ENCODE results near the gene NF1.
"Not testable (repeated sequence)": the region's sequence is repeated elsewhere in the genome, so short reads cannot be mapped to it uniquely, and the experiment has no call there.

NF1 gene

GRCh38 chr17:31299624-31300023 lies 204.8 kb downstream of the NF1 start:
- DNase-seq, result no peak

- DNase-seq, result no peak
These were observed 212.9 kb downstream of the NF1 start for GRCh38 chr17:31307640-31308039.

- no peak for DNase-seq
These were observed 213.9 kb downstream of the NF1 start for GRCh38 chr17:31308372-31309334.

- DNase-seq, result no peak
These were observed 214.8 kb downstream of the NF1 start for GRCh38 chr17:31309556-31309955.

- no peak for DNase-seq
These were observed 215.5 kb downstream of the NF1 start for GRCh38 chr17:31310260-31310659.

GRCh38 chr17:31310886-31311285 lies 216.1 kb downstream of the NF1 start:
- no peak for DNase-seq

- no peak for DNase-seq
These were observed 216.7 kb downstream of the NF1 start for GRCh38 chr17:31311526-31311925.

GRCh38 chr17:31312223-31312622 lies 217.4 kb downstream of the NF1 start:
- not testable (repeated sequence) for DNase-seq

GRCh38 chr17:31313982-31314781 lies 219.4 kb downstream of the NF1 start, which contains the start of gene EVI2B:
TSS of gene EVI2B (minus strand) at chr17:31314054. CDS start at chr17:31305609, 8,445 bp downstream.
- DNase-seq, result no peak

- no peak for DNase-seq
These were observed 220.0 kb downstream of the NF1 start for GRCh38 chr17:31314782-31315100.

GRCh38 chr17:31318298-31318801 lies 223.6 kb downstream of the NF1 start:
- DNase-seq, result no peak

- DNase-seq, result no peak
These were observed 224.3 kb downstream of the NF1 start for GRCh38 chr17:31318851-31319661.

GRCh38 chr17:31320241-31320640 lies 225.5 kb downstream of the NF1 start:
- DNase-seq, result no peak

GRCh38 chr17:31320791-31321190 lies 226.0 kb downstream of the NF1 start:
- DNase-seq, result no peak

GRCh38 chr17:31321481-31321880 lies 226.7 kb downstream of the NF1 start, which contains the start of gene EVI2A:
TSS of gene EVI2A (minus strand) at chr17:31321622. CDS start at chr17:31319013, 2,609 bp downstream.
- DNase-seq, result no peak

- no peak for DNase-seq
These were observed 227.2 kb downstream of the NF1 start for GRCh38 chr17:31321966-31322365.

GRCh38 chr17:31323551-31323950 lies 228.8 kb downstream of the NF1 start:
- no peak for DNase-seq

- DNase-seq, result no peak
These were observed 232.9 kb downstream of the NF1 start for GRCh38 chr17:31327534-31328159.

GRCh38 chr17:31328160-31328535 lies 233.4 kb downstream of the NF1 start:
- DNase-seq, result no peak

GRCh38 chr17:31329221-31329620 lies 234.4 kb downstream of the NF1 start:
- DNase-seq, result no peak

- DNase-seq, result no peak
These were observed 245.3 kb downstream of the NF1 start for GRCh38 chr17:31339906-31340661.

Measured in cortex of kidney (tissue), 1 donor.